GM18858 (cell line): ENCODE results near the gene GRID1.
"Not testable (repeated sequence)": the region's sequence is repeated elsewhere in the genome, so short reads cannot be mapped to it uniquely, and the experiment has no call there.

Source experiments
- ATAC-seq: cut with Tn5 transposase; IDR thresholded peaks from one replicate; pipeline ENCODE4 v1.9.1; 2021; ENCODE audit not compliant: unreplicated experiment

The GRID1 gene

DNA sequence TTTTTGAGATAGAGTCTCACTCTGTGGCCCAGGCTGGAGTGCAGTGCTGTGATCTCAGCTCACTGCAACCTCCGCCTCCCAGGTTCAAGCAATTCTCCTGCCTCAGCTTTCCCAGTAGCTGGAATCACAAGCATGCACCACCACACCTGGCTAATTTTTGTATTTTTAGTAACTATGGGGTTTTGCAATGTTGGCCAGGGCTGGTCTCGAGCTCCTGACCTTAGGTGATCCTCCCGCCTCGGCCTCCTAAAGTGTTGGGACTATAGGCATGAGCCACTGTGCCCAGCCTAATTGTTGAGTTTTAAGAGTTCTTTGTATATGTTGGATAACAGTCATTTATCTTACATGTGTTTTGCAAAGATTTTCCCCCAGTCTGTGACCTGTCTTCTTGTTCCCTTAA, 667.5 kb downstream of the GRID1 start:
- not testable (repeated sequence) for ATAC-seq

DNA sequence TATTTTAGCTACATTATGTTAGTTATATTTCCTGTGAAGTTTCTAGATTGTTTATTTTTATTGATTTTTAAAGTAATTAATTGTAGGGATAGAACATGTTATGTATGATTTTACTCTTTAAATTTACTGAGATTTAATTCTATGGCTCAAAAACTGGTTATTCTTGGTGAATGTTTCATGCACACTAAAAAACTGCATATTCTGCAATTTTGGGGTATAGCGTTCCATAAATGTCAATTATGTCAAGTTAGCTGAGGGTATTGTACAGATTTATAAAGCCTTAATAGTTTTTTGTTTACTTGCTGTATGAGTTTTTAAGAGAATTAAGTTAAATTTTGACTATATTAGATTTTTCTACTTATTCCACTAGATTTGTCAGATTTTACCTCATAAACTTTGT, 669.7 kb downstream of the GRID1 start:
- ATAC-seq: no peak

DNA sequence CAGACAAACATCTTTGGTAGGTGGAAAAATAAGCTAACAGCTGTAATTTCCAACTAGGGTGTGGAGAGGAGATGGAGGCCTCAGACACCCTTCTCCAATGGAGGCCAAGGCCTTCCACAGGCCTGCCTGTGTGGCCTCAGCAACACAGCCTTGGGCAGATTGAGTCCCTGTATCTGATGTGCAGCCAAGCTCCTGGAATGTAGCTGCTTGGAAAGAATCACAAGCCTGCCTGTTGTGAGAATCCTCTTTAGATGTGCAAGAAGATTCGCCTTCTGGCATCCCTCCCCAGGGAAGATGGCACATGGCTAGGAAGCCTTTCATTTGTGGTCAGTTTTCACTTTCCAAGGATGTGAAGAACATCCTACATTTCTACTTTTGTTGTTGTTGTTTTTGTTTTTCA, 684.0 kb downstream of the GRID1 start:
- ATAC-seq: no peak

DNA sequence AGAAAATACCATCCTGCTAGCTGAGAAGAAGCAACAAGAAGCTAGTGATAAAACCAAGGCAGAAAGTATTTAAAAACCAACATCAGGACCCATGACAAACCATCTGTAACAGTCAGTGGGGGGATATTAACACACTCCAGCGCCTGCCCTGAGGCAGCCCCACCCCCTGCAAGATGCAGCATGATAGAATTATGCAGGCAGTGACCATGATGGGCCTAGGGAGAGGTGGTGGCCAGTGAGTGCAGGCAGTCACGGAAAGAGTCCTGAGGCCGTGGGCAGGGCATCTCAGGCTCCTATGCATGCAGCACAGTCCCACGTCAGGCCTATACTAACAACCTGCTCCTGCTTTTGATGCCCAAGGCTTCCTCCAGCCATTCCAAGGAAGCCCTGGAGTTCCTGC, 686.9 kb downstream of the GRID1 start:
- ATAC-seq: no peak

- ATAC-seq: no peak
These were observed 687.5 kb downstream of the GRID1 start for GRCh38 chr10:85679061-85679460.

GRCh38 chr10:85674851-85675250, 691.7 kb downstream of the GRID1 start:
- no peak for ATAC-seq

DNA sequence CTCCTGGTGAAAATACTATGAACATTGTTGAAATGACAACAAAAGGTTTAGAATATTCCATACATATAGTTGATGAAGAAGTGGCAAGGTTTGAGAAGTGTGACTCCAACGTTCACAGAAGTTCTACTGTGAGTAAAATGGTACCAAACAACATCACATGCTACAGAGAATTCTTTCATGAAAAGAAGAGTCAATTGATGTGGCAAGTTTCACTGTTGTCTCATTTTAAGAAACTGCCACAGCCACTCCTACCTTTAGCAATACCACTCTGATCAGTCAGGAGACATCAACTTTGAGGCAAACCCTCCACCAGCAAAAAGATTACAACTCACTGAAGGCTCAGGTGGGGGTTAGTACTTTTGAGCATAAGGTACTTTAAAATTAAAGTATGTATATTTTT, 693.3 kb downstream of the GRID1 start:
- ATAC-seq: no peak

- no peak for ATAC-seq
These were observed 695.1 kb downstream of the GRID1 start for GRCh38 chr10:85671530-85671929.

- no peak for ATAC-seq
These were observed 698.1 kb downstream of the GRID1 start for GRCh38 chr10:85668522-85668921.

- no peak for ATAC-seq
These were observed 698.9 kb downstream of the GRID1 start for GRCh38 chr10:85667638-85668233.

DNA sequence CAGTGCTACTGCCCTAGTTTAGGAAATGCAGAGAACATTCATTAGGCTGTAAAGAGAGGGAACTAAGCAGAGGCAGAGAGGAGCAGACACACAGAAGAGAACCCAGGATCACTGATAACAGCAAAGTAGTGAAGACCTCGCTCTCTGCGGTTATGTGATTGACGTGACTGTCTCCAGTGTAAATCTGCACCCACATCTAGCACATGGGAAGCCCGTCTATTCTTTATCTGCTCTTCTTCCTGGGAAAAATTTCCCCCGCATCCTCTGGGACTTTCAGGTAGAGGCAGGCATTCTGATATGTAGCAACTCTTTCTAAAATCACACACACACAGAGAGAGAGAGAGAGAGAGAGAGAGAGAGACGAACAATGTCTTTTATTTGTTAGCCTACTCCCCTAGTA, 699.6 kb downstream of the GRID1 start:
- ATAC-seq: no peak

GRCh38 chr10:85666102-85666501, 700.5 kb downstream of the GRID1 start:
- ATAC-seq: no peak

GRCh38 chr10:85665681-85666080, 700.9 kb downstream of the GRID1 start:
- ATAC-seq: no peak

GRCh38 chr10:85665078-85665477, 701.5 kb downstream of the GRID1 start:
- ATAC-seq: no peak

DNA sequence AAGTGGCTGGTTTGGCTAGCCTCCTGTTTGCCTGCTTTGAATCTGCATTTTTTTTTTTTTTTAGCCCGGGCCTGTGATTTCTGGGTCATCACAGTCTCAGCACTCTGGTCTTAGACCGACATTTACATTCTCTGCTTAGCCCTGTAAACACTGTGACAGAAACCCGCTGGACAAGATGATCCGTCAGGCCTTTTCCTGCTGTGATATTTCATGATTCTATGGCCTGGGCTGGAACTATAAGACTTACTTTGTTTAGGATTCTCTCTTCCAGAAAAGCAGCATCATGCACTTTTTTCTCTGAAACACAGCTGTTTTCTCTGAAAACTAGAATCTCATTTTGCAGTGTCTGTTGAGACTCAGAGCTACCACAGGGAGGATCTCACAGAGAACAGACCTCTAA, 705.5 kb downstream of the GRID1 start:
- ATAC-seq: no peak

DNA sequence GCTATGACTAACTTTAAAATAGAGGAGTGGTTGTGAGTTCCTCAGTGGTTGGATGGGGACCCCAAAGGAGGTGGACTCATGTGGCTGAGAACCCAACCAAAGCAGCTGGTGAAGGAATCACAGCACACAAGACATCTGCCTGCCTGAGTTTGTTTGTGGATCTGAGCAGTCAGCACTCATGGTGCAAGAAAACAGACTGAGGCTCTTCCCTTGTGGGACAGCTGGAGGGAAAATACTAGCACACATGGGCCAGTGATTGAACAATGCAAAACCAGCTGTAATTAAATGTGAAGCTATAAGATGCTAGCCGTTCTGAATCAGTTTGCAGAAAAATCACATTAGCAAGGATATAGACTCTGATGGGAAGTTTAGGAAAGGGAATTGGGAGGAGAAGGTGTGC, 707.3 kb downstream of the GRID1 start:
- no peak for ATAC-seq

GRCh38 chr10:85658518-85658917, 708.1 kb downstream of the GRID1 start:
- no peak for ATAC-seq

DNA sequence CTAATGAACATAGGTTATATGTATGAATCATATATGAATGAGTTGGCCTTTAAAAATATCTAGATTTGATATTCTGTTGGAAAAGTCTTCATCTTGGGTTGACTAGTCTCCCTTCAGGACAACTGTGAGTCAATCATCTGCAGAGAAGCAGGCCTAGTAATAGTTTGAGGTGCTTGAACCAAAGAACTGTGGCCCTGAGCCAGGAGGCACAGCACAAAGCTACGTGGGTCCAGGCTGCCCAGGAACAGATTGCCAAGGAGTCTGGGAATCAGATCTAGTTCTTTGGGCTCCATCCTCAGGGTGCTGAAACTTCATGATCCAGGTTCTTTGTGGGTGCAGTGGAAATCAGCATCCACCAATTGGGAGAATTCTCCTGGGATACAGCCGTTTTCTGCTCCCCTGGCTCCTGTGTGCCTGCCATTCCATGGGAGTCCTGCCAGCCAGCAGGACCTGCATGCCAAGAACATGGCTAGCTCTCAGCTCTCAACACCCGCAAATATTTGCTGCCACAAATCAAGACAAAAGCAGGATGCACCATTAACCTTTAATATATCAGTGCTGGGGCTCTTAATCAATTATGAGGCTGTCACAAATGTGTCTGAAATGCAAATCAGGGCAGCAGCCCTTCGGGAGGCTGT, 709.0 kb downstream of the GRID1 start:
- no peak for ATAC-seq

GRCh38 chr10:85655411-85655810, 711.2 kb downstream of the GRID1 start:
- ATAC-seq: no peak

DNA sequence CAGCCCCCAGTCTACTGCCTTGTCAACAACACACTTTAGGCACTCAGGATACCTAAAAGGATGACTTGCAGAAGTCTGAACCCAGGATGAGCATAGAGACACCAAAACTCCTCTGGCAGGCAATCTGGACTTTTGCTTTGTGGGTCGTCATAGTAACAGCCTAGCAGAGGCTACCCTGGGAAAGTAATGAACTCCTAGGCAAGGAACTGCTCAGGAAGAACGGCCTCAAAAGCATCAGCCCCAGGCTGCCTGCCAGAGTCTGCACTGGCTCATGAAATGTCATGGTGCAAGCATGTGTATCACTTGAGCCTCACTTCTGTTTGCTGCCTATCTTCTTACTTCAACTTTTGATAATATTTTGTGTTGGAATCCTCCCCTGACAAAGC, 715.1 kb downstream of the GRID1 start:
- ATAC-seq: no peak

DNA sequence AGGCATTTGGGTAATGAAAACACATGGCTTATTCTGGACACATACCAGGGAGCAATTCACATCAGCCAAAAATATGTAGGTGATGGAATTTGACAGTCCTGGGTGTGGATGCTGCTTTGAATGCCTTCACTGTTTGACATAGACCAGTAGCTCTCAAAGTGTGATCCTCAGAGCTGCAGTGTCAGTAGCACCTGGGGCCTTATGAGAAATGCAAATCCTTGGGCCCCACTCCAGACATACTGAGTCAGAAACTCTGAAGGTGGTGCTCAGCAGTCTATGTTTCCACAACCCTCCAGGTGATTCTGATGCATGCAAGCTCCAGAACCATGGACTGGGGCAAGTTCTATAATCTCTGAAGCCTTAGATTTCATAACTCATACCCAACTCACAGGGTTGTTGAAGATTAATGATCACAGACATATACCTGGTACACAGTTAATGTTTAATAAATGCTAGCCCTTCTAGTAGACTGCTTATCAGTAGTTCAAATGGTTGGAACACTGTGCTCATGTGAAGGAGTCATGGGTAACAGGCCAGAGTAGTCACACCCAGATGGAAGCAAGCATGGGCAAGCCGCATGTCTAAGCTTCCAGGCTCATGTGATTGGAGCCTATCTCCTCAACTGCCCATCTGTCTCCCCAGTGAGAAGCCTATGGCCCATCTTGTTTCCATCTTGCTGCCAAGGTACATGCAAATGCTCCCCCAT, 715.7 kb downstream of the GRID1 start:
- ATAC-seq: no peak

DNA sequence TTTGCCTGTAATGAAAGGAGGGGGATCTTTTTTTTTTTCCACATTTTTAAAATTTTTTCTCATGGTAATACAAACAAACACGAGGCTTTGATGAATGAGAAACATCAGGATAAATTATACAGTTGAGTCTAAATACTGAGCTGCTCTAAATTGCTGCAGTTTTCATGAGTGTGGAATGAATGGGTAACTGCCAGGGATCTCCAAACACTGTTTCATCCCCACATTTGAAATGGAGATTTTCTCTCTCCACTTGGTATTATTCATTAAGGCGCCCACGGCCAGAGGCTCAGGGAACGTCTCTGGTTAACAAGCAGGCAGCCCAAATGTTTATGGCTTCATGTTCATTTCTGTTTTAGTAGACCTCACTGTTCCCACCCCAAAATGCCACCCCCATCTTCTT, 717.1 kb downstream of the GRID1 start:
- no peak for ATAC-seq
